ENCODE results near the gene RNF20. TPM values are rescaled to one million over a fixed set of nuclear protein-coding genes. Genes with fewer than 3 reads are reported as not detected.

The RNF20 gene
- total and polyA plus RNA-seq, 8 donors: 6.2 to 30.6 (median 24.0) TPM

- intact Hi-C loops (cut with DNase I): no loop called here
- no peak for DNase-seq
- Histone ChIP-seq H3K27me3 (no peaks in the 10 kb centered on the region), H3K9me3 (no peaks in the 10 kb centered on the region), H3K36me3 (no peaks in the 10 kb centered on the region), H3K4me3 (peak overlapping the region in 3 of 4 donors; percentile 75 to 97 (median 83)), H3K27ac (peak overlapping the region; percentile 90 to 98 (median 94)), H3K4me1 (peaks cover 8 to 15% (median 13%) of the 10 kb centered on the region in 3 donors)
- no peak for TF ChIP-seq CTCF (IDR thresholded peaks at IDR 0.05)
- peak in 3 of 4 donors; percentile 15 to 29 (median 26) for ATAC-seq
- FAIRE-seq: no peak
- WGBS, 2 donors: 23 to 24% methylated on average over 9 of the region's 9 CpGs
Measured at GRCh38 chr9:101487443-101487840, 46.2 kb upstream of the RNF20 start.

- FAIRE-seq: no peak
- Histone ChIP-seq H3K27me3 (no peaks in the 10 kb centered on the region), H3K27ac (no peak overlapping the region), H3K36me3 (no peaks in the 10 kb centered on the region), H3K9me3 (no peaks in the 10 kb centered on the region), H3K4me3 (no peak overlapping the region), H3K4me1 (peaks cover 0 to 13% (median 10%) of the 10 kb centered on the region in 3 donors)
- TF ChIP-seq CTCF (IDR thresholded peaks at IDR 0.05): no peak
- peak in 1 of 4 donors; percentile 27 for ATAC-seq
- intact Hi-C loops (cut with DNase I): no loop called here
- 43 to 48% methylated on average over 1 of the region's 1 CpG for WGBS, 2 donors
- no peak for DNase-seq
Measured at GRCh38 chr9:101495810-101496209, 37.8 kb upstream of the RNF20 start.

GRCh38 chr9:101498323-101498722 lies 35.3 kb upstream of the RNF20 start:
- no peaks in the 10 kb centered on the region for H3K9me3 ChIP-seq
- intact Hi-C loops (cut with DNase I): no loop called here
- peak overlapping the region in 1 of 4 donors; percentile 8 for H3K4me3 ChIP-seq
- ATAC-seq (peak; percentile 64 to 87 (median 80)), FAIRE-seq (peak; percentile 79), DNase-seq (no peak)
- H3K36me3 ChIP-seq: no peaks in the 10 kb centered on the region
- WGBS, 2 donors: 11 to 13% methylated on average over 2 of the region's 2 CpGs
- H3K4me1 ChIP-seq: peaks cover 0 to 13% (median 10%) of the 10 kb centered on the region in 3 donors
- H3K27ac ChIP-seq: no peak overlapping the region
- no peak for TF ChIP-seq CTCF (IDR thresholded peaks at IDR 0.05)
- no peaks in the 10 kb centered on the region for H3K27me3 ChIP-seq

GRCh38 chr9:101504188-101504587 lies 29.5 kb upstream of the RNF20 start:
- H3K27me3 ChIP-seq: no peaks in the 10 kb centered on the region
- TF ChIP-seq CTCF (IDR thresholded peaks at IDR 0.05): no peak
- no peaks in the 10 kb centered on the region for H3K36me3 ChIP-seq
- no peaks in the 10 kb centered on the region for H3K9me3 ChIP-seq
- peaks cover 0 to 6% (median 5%) of the 10 kb centered on the region in 3 donors for H3K4me1 ChIP-seq
- DNase-seq: no peak
- H3K4me3 ChIP-seq: no peak overlapping the region
- no peak for FAIRE-seq
- no peak for ATAC-seq
- H3K27ac ChIP-seq: no peak overlapping the region
- intact Hi-C loops (cut with DNase I): no loop called here

GRCh38 chr9:101508211-101508610 lies 25.4 kb upstream of the RNF20 start:
- ATAC-seq (no peak), FAIRE-seq (no peak), DNase-seq (no peak)
- H3K4me1 ChIP-seq: peaks cover 0 to 6% (median 5%) of the 10 kb centered on the region in 3 donors
- no peaks in the 10 kb centered on the region for H3K9me3 ChIP-seq
- WGBS, 2 donors: 51 to 61% methylated on average over 5 of the region's 5 CpGs
- no peak for TF ChIP-seq CTCF (IDR thresholded peaks at IDR 0.05)
- H3K27ac ChIP-seq: no peak overlapping the region
- no peaks in the 10 kb centered on the region for H3K36me3 ChIP-seq
- H3K4me3 ChIP-seq: no peak overlapping the region
- no peaks in the 10 kb centered on the region for H3K27me3 ChIP-seq
- intact Hi-C loops (cut with DNase I): no loop called here
